HG02973 (cell line): ENCODE measurements around the gene TMEM255B.
"Not testable (repeated sequence)": the region's sequence is repeated elsewhere in the genome, so short reads cannot be mapped to it uniquely, and the experiment has no call there.

Experiments
- ATAC-seq: cut with Tn5 transposase; IDR thresholded peaks from one replicate; pipeline ENCODE4 v1.9.1; 2021; ENCODE audit warnings: moderate library complexity; ENCODE audit not compliant: unreplicated experiment

The TMEM255B gene

GRCh38 chr13:113758651-113759524 is at the start of gene TMEM255B:
Gene TMEM255B (plus strand): TSS chr13:113759226. CDS start chr13:113759270, 44 bp downstream.
- ATAC-seq = peak; percentile 76

- no peak for ATAC-seq
Measured at GRCh38 chr13:113722921-113723320, 36.1 kb upstream of the TMEM255B start.

- ATAC-seq = no peak
Measured at GRCh38 chr13:113723410-113724015, 35.5 kb upstream of the TMEM255B start.

- no peak for ATAC-seq
Measured at GRCh38 chr13:113724016-113724758, 34.8 kb upstream of the TMEM255B start.

GRCh38 chr13:113724780-113725315 is 34.2 kb upstream of the TMEM255B start:
- ATAC-seq = peak; percentile 92

GRCh38 chr13:113725329-113726105 is 33.5 kb upstream of the TMEM255B start:
- ATAC-seq = not testable (repeated sequence)

- ATAC-seq = not testable (repeated sequence)
Measured at GRCh38 chr13:113726106-113726821, 32.8 kb upstream of the TMEM255B start.

- ATAC-seq = no peak
Measured at GRCh38 chr13:113726961-113727411, 32.0 kb upstream of the TMEM255B start.

GRCh38 chr13:113728571-113729054 is 30.4 kb upstream of the TMEM255B start:
- no peak for ATAC-seq

- no peak for ATAC-seq
Measured at GRCh38 chr13:113729187-113730019, 29.6 kb upstream of the TMEM255B start.

- ATAC-seq = no peak
Measured at GRCh38 chr13:113730258-113730691, 28.8 kb upstream of the TMEM255B start.

- ATAC-seq = no peak
Measured at GRCh38 chr13:113730831-113731191, 28.2 kb upstream of the TMEM255B start.

- ATAC-seq = no peak
Measured at GRCh38 chr13:113731192-113732175, 27.5 kb upstream of the TMEM255B start.

- no peak for ATAC-seq
Measured at GRCh38 chr13:113732176-113732960, 26.7 kb upstream of the TMEM255B start.

GRCh38 chr13:113732961-113733950 is 25.8 kb upstream of the TMEM255B start:
- no peak for ATAC-seq
